K562 (cell line): Measurements from ENCODE around the gene SH3BP2. TPM values are rescaled to one million over a fixed set of nuclear protein-coding genes. Genes with fewer than 3 reads are reported as not detected.

Source experiments
- ATAC-seq: fragments of 200-7000 bp; cut with Tn5 transposase; 3 replicates; pipeline ENCODE4 v1.9.1; 2020; ENCODE audit warnings: moderate library complexity
- BruUV-seq: library from RNA; stranded (reverse); fragments of 400-500 nt; replicated peaks from 2 replicates; lab custom pipeline; 2021; lab: Mats Ljungman, UMichigan
- CTCF ChIA-PET: fragments of 300-600 bp; formaldehyde crosslinking; extraction: SDS; loops from one replicate; lab custom pipeline; 2021; ENCODE audit warnings: low intra/inter-chr PET ratio; lab: Yijun Ruan, JAX
- POLR2A ChIA-PET: fragments of 300-600, 350-650 bp; sonication (Branson Sonifier 250); formaldehyde crosslinking; extraction: SDS; loops from one replicate; lab custom pipeline; 2021; ENCODE audit warnings: antibody characterized with exemption, inconsistent platforms; lab: Yijun Ruan, JAX
- DNase-seq, 4 experiments: peaks; one replicate each; pipeline versions ENCODE4 v3.0.0 to v3.0.0-alpha.2; 2011 to 2018; ENCODE audit warnings: low spot score in 3 of 4, mixed read lengths in 3 of 4; ENCODE audit errors: extremely low read depth in 1 of 4
- FAIRE-seq: peaks from 2 replicates; lab custom pipeline; 2011; peaks lifted over from hg19 to GRCh38; lab: Jason Lieb, UNC
- H2AFZ ChIP-seq: 2 replicates; pipeline ENCODE4 v1.6.0; 2011; ENCODE audit warnings: low read depth, low read length, control low read depth, inconsistent platforms
- H3K27ac ChIP-seq: fragments of 200-600 bp; 3 replicates; pipeline ENCODE4 v1.8.0; 2011; ENCODE audit warnings: low read depth, mild to moderate bottlenecking, control low read depth, inconsistent platforms, low read length, moderate library complexity, mixed read lengths; ENCODE audit errors: extremely low read depth
- H3K27me3 ChIP-seq, 2 experiments: fragments of 300-600 bp in 1 of 2; 2 replicates in 1 of 2; 3 replicates in 1 of 2; pipeline versions ENCODE4 v1.6.0 to v1.8.0; 2011; ENCODE audit warnings: inconsistent platforms in 2 of 2, low read length in 2 of 2, mild to moderate bottlenecking in 1 of 2, mixed read lengths in 1 of 2, moderate library complexity in 1 of 2; ENCODE audit not compliant: control insufficient read depth in 2 of 2, insufficient read depth in 2 of 2
- H3K36me3 ChIP-seq: fragments of 300-600 bp; 3 replicates; pipeline ENCODE4 v1.8.0; 2011; ENCODE audit warnings: mild to moderate bottlenecking, low read length, inconsistent platforms; ENCODE audit not compliant: control insufficient read depth, insufficient read depth
- H3K4me1 ChIP-seq, 2 experiments: fragments of 200-600 bp in 1 of 2; replicated peaks in 1 of 2; 2 replicates in 1 of 2; 3 replicates in 1 of 2; pipeline versions ENCODE4 v1.5.1 to v1.8.0; 2011; ENCODE audit warnings: inconsistent platforms in 2 of 2, low read length in 2 of 2, mild to moderate bottlenecking in 1 of 2, mixed read lengths in 1 of 2, moderate library complexity in 1 of 2; ENCODE audit not compliant: control insufficient read depth in 2 of 2, insufficient read depth in 2 of 2
- H3K4me2 ChIP-seq: 2 replicates; pipeline ENCODE4 v1.6.1; 2011; ENCODE audit warnings: low read length, control low read depth, inconsistent platforms, mixed read lengths; ENCODE audit not compliant: insufficient read depth
- H3K4me3 ChIP-seq: fragments of 200-600 bp; sonication (generic), shearing (Covaris generic); 2 replicates; pipeline ENCODE4 v1.5.1; 2016; ENCODE audit warnings: control low read depth, inconsistent platforms
- H3K79me2 ChIP-seq: fragments of 200-600 bp; 3 replicates; pipeline ENCODE4 v1.8.0; 2011; ENCODE audit warnings: low read length, inconsistent platforms; ENCODE audit not compliant: control insufficient read depth, insufficient read depth
- H3K9ac ChIP-seq, 2 experiments: 2 replicates each; pipeline versions ENCODE4 v1.6.0 to v1.6.1; 2011; ENCODE audit warnings: low read depth in 2 of 2, low read length in 2 of 2, control low read depth in 1 of 2, inconsistent platforms in 1 of 2, mild to moderate bottlenecking in 1 of 2, mixed read lengths in 1 of 2; ENCODE audit not compliant: insufficient read depth in 1 of 2
- H3K9me1 ChIP-seq: one replicate; pipeline ENCODE4 v1.6.0; 2011; ENCODE audit warnings: inconsistent platforms, mild to moderate bottlenecking, low read length, moderate library complexity; ENCODE audit not compliant: control insufficient read depth, insufficient read depth
- H3K9me3 ChIP-seq: replicated peaks from 2 replicates; pipeline ENCODE4 v1.5.1; 2011; ENCODE audit warnings: low read depth, low read length, inconsistent platforms; ENCODE audit not compliant: control insufficient read depth, insufficient read depth
- H4K20me1 ChIP-seq: replicated peaks from 2 replicates; pipeline ENCODE4 v1.6.1; 2011; ENCODE audit warnings: low read length, inconsistent platforms, mixed read lengths; ENCODE audit not compliant: control insufficient read depth, insufficient read depth
- AFF1 ChIP-seq, 2 experiments: fragments of 450-650 bp; IDR thresholded peaks; 2 replicates each; pipeline ENCODE4 v1.6.1; 2018; ENCODE audit warnings: mild to moderate bottlenecking in 2 of 2, low read depth in 1 of 2; ENCODE audit not compliant: partially characterized antibody in 2 of 2
- DPF2 ChIP-seq: fragments of 450-650 bp; IDR thresholded peaks from 2 replicates; pipeline ENCODE4 v1.6.1; 2016
- FOSL1 ChIP-seq: fragments of 200-800 bp; sonication (Bioruptor generic); conservative IDR thresholded peaks from 2 replicates; pipeline ENCODE4 v1.6.1; 2016; ENCODE audit warnings: missing genetic modification characterization, missing compliant biosample characterization
- GTF2B ChIP-seq: IDR thresholded peaks from 2 replicates; pipeline ENCODE4 v1.6.1; 2011; ENCODE audit not compliant: insufficient read length; ENCODE audit errors: extremely low read depth
- HCFC1 ChIP-seq: IDR thresholded peaks from 2 replicates; pipeline ENCODE4 v1.6.1; 2012; ENCODE audit warnings: low read depth, low read length, improper control_type of control experiment
- KLF16 ChIP-seq: IDR thresholded peaks from 2 replicates; pipeline ENCODE4 v1.6.1; 2016; ENCODE audit warnings: antibody characterized with exemption
- MITF ChIP-seq: IDR thresholded peaks from 2 replicates; pipeline ENCODE4 v1.6.1; 2014; ENCODE audit warnings: antibody characterized with exemption
- NFE2L1 ChIP-seq: fragments of 450-650 bp; IDR thresholded peaks from 2 replicates; pipeline ENCODE4 v1.6.1; 2016; ENCODE audit warnings: missing genetic modification characterization, low read depth, mild to moderate bottlenecking, missing compliant biosample characterization, moderate library complexity, borderline replicate concordance
- RBM34 ChIP-seq: fragments of 200-400 bp; formaldehyde crosslinking; IDR thresholded peaks from 2 replicates; pipeline ENCODE4 v1.6.1; 2018; ENCODE audit warnings: low read length, borderline replicate concordance; ENCODE audit not compliant: insufficient read depth
- TRIM24 ChIP-seq, 2 experiments: fragments of 450-650 bp; IDR thresholded peaks; 2 replicates each; pipeline ENCODE4 v1.6.1; 2016
- ZFX ChIP-seq: sonication (generic); formaldehyde crosslinking; IDR thresholded peaks from 2 replicates; pipeline ENCODE4 v1.8.0; 2022; ENCODE audit warnings: mild to moderate bottlenecking, missing genetic modification reagents, moderate library complexity
- ZNF639 ChIP-seq, 2 experiments: fragments of 200-800 bp in 1 of 2; sonication (Bioruptor generic) in 1 of 2; sonication (generic) in 1 of 2; formaldehyde crosslinking in 1 of 2; IDR thresholded peaks in 1 of 2; conservative IDR thresholded peaks in 1 of 2; 2 replicates each; pipeline versions ENCODE4 v1.5.0 to v1.6.1; 2016 to 2020; ENCODE audit warnings: missing compliant biosample characterization in 1 of 2, missing genetic modification characterization in 1 of 2, missing genetic modification reagents in 1 of 2
- WGBS: fragments of 100-300 bp; shearing (Covaris generic); methylation state at CpG from one replicate; pipeline ENCODE4 v1.1.6; 2016; ENCODE audit warnings: low coverage, mixed read lengths; ENCODE audit not compliant: insufficient coverage; ENCODE audit errors: missing lambda C conversion rate; 5-methylcytosine and 5-hydroxymethylcytosine counted together
- in situ Hi-C: fragments of 300-500 bp; cut with MboI; formaldehyde crosslinking; loops from 4 replicates; pipeline ENCODE4 v1.15.0; 2018; ENCODE audit warnings: inconsistent platforms, mixed read lengths
- intact Hi-C: fragments of 100-400 bp; cut with micrococcal nuclease; formaldehyde crosslinking; loops from 2 replicates; pipeline ENCODE4 v1.14.2; 2022
- polyA plus RNA-seq, 8 experiments: library from polyadenylated mRNA; depleted of rRNA in 4 of 8; stranded (reverse) in 5 of 8; unstranded in 3 of 8; fragments of >200 nt; fragmentation: Nextera tagmentation in 2 of 8; fragmentation: Illumina TruSeq in 1 of 8; extraction: Ambion mirVana in 2 of 8; extraction: Trizol in 1 of 8; gene quantifications; 2 replicates each; pipeline versions ENCODE4 v1.2.1 to v1.2.3, GENCODE V29; 2011 to 2014; ENCODE audit warnings: inconsistent platforms in 1 of 8, missing spikeins in 1 of 8
- total RNA-seq, 7 experiments: library from RNA; depleted of rRNA in 6 of 7; stranded (reverse); fragments of >200 nt in 6 of 7; fragmentation: Illumina TruSeq in 2 of 7; extraction: Trizol in 2 of 7; gene quantifications; 2 replicates each; pipeline versions ENCODE4 v1.2.1 to v1.2.3, GENCODE V29; 2011 to 2021; ENCODE audit warnings: low replicate concordance in 1 of 7

SH3BP2 gene
- total and polyA plus RNA-seq, 9 of the 15 experiments (the other 6 are each of a cell fraction or from before 2014, with no cell fraction given), result 0.34 to 16.0 (median 5.1) TPM

GRCh38 chr4:2830632-2831610 is 38.0 kb downstream of the SH3BP2 start:
- intact Hi-C loops (no loop called here), in situ Hi-C loops (no loop called here)
- H3K4me2 ChIP-seq, result no peak overlapping the region
- ChIA-PET CTCF (no interaction called here), POLR2A (interaction anchor here (0.6 to 1.0 kb wide), 2 partner anchors 10 to 11 kb away, joined by 3 to 5 read pairs; no protein-coding TSS in a partner anchor)
- no peak overlapping the region for H3K4me3 ChIP-seq
- H3K36me3 ChIP-seq, result no peaks in the 10 kb centered on the region
- H3K27me3 ChIP-seq, result no peaks in the 10 kb centered on the region
- H3K79me2 ChIP-seq, result no peaks in the 10 kb centered on the region
- 62% methylated on average over 35 of the region's 37 CpGs for WGBS
- DNase-seq, result no peak
- no peak for FAIRE-seq
- no peak overlapping the region for H3K27ac ChIP-seq
- no peaks in the 10 kb centered on the region for H4K20me1 ChIP-seq
- H3K4me1 ChIP-seq, result peaks cover 3 to 64% of the 10 kb centered on the region in 2 experiments; a peak in 3 of 5 replicates
- H3K9me3 ChIP-seq, result no peaks in the 10 kb centered on the region
- H2AFZ ChIP-seq, result no peak overlapping the region
- 0 out of 4 replicates have a peak overlapping the region, but pooled peaks of 1 of the 2 experiments have one; percentile 3 for H3K9ac ChIP-seq
- no peak for ATAC-seq
- no peaks in the 10 kb centered on the region for H3K9me1 ChIP-seq
- no TSS peak for BruUV-seq
- no peak for TF ChIP-seq TRIM24 (IDR thresholded peaks at IDR 0.05)
- no peak for TF ChIP-seq MITF
- TF ChIP-seq DPF2, result no peak
- no peak for TF ChIP-seq HCFC1
- TF ChIP-seq FOSL1, result no peak
- no peak for TF ChIP-seq ZFX (CRISPR knock-in tag)
- TF ChIP-seq NFE2L1, result no peak
- no peak for TF ChIP-seq KLF16
- no peak for TF ChIP-seq ZNF639 (CRISPR knock-in tag; conservative IDR thresholded peaks at IDR 0.05 in 1 of 2, IDR thresholded peaks at IDR 0.05 in 1 of 2)
- no peak for TF ChIP-seq GTF2B
- no peak for TF ChIP-seq RBM34
- no peak for TF ChIP-seq AFF1 (IDR thresholded peaks at IDR 0.05; ENCODE audit: low read depth in 1 of 2, partially characterized antibody in 2 of 2)
